Aorta (tissue), 5 donors: Measurements from ENCODE around the gene TPSB2. TPM values are rescaled to one million over a fixed set of nuclear protein-coding genes. Genes with fewer than 3 reads are reported as not detected.
"Not testable (repeated sequence)": the region's sequence is repeated elsewhere in the genome, so short reads cannot be mapped to it uniquely, and the experiment has no call there.

Experiments
- ATAC-seq: fragments of 200-7000 bp; cut with Tn5 transposase; one replicate; pipeline ENCODE4 v1.9.1; 2022; ENCODE audit warnings: moderate library complexity; ENCODE audit not compliant: low FRiP score
- DNase-seq, 2 donors: peaks; one replicate each; pipeline ENCODE4 v3.0.0-alpha.2; 2020
- H3K27ac ChIP-seq, 2 donors: one replicate each; pipeline ENCODE4 v1.5.1; 2013; ENCODE audit warnings: low read length in 2 of 2, mild to moderate bottlenecking in 2 of 2, moderate library complexity in 2 of 2, control low read depth in 1 of 2, inconsistent platforms in 1 of 2, low read depth in 1 of 2
- H3K27me3 ChIP-seq, 2 donors: one replicate each; pipeline ENCODE4 v1.6.1; 2013; ENCODE audit warnings: control low read depth in 1 of 2, low read length in 1 of 2, mild to moderate bottlenecking in 1 of 2, moderate library complexity in 1 of 2; ENCODE audit not compliant: insufficient read depth in 2 of 2, control insufficient read depth in 1 of 2
- H3K36me3 ChIP-seq, 2 donors: one replicate each; pipeline ENCODE4 v1.6.1; 2013; ENCODE audit warnings: control low read depth in 1 of 2, low read length in 1 of 2, mild to moderate bottlenecking in 1 of 2; ENCODE audit not compliant: insufficient read depth in 2 of 2, control insufficient read depth in 1 of 2
- H3K4me1 ChIP-seq, 2 donors: one replicate each; pipeline ENCODE4 v1.6.1; 2013; ENCODE audit warnings: low read length in 2 of 2, control low read depth in 1 of 2, mild to moderate bottlenecking in 1 of 2, moderate library complexity in 1 of 2; ENCODE audit not compliant: insufficient read depth in 2 of 2, control insufficient read depth in 1 of 2
- H3K4me3 ChIP-seq, 2 donors: one replicate each; pipeline ENCODE4 v1.5.1; 2013; ENCODE audit warnings: low read length in 2 of 2, control low read depth in 1 of 2, mild to moderate bottlenecking in 1 of 2
- H3K9me3 ChIP-seq: one replicate; pipeline ENCODE4 v1.6.1; 2013; ENCODE audit warnings: mild to moderate bottlenecking, low read length; ENCODE audit not compliant: control insufficient read depth
- WGBS, 2 donors: extraction: QIAGEN DNeasy Blood & Tissue Kit; methylation state at CpG; one replicate each; pipeline ENCODE4 v1.1.7; 2013; 5-methylcytosine and 5-hydroxymethylcytosine counted together
- intact Hi-C, 2 donors: fragments of 100-400 bp; cut with DNase I; formaldehyde crosslinking; loops; one replicate each; pipeline versions ENCODE4 v1.14.2 to v1.15.0; 2022
- polyA plus RNA-seq, 2 donors: library from polyadenylated mRNA; stranded (reverse); fragments of 200-250 nt; gene quantifications; one replicate each; pipeline ENCODE4 v1.2.3, GENCODE V29; 2013
- total RNA-seq, 2 donors: library from RNA; stranded (reverse); fragmentation: NEBNext Ultra II Directional; extraction: Animal tissue kit (Norgen Biotek cat#: 25700); gene quantifications; one replicate each; pipeline ENCODE4 v1.2.1, GENCODE V29; 2021
- donor health status: healthy with polysubstance abuse.
- donor health status: Bipolar disorder and iron deficiency.
- donor health status: DM: no; HTN: no; CAD: no.
- donor health status: DM: no; HTN: no; CAD: no.
- donor health status: DM: yes; HTN: yes; CAD: no.

The TPSB2 gene
- total and polyA plus RNA-seq, 4 donors: 4.9 to 51.0 (median 13.9) TPM

GRCh38 chr16:1189455-1189854 lies 40.5 kb downstream of the TPSB2 start:
- H3K9me3 ChIP-seq: no peaks in the 10 kb centered on the region
- DNase-seq (no peak), ATAC-seq (no peak)
- no peaks in the 10 kb centered on the region for H3K4me1 ChIP-seq
- intact Hi-C loops: no loop called here
- H3K27ac ChIP-seq: no peak overlapping the region
- H3K36me3 ChIP-seq: no peaks in the 10 kb centered on the region
- H3K27me3 ChIP-seq: no peaks in the 10 kb centered on the region
- H3K4me3 ChIP-seq: no peak overlapping the region
- WGBS, 2 donors: 73 to 74% methylated on average over 7 of the region's 7 CpGs

GRCh38 chr16:1188432-1189189 lies 41.4 kb downstream of the TPSB2 start:
- WGBS, 2 donors: 40 to 42% methylated on average over 29 to 32 of the region's 32 CpGs
- peak; percentile 61 for ATAC-seq
- no peak overlapping the region for H3K27ac ChIP-seq
- peak; percentile 65 to 87 for DNase-seq
- no peaks in the 10 kb centered on the region for H3K27me3 ChIP-seq
- H3K9me3 ChIP-seq: no peaks in the 10 kb centered on the region
- H3K4me1 ChIP-seq: no peaks in the 10 kb centered on the region
- intact Hi-C loops: no loop called here
- H3K36me3 ChIP-seq: no peaks in the 10 kb centered on the region
- H3K4me3 ChIP-seq: no peak overlapping the region

- H3K9me3 ChIP-seq, DNase-seq, H3K27ac ChIP-seq, intact Hi-C loops, H3K4me3 ChIP-seq, ATAC-seq, H3K36me3 ChIP-seq, H3K4me1 ChIP-seq, H3K27me3 ChIP-seq: not testable (repeated sequence)
- 88 to 90% methylated on average over 51 to 86 of the region's 86 CpGs for WGBS, 2 donors
Observed at GRCh38 chr16:1185460-1186207, 44.4 kb downstream of the TPSB2 start.

- Histone ChIP-seq H3K27ac (no peak overlapping the region), H3K4me3 (no peak overlapping the region), H3K27me3 (no peaks in the 10 kb centered on the region), H3K4me1 (no peaks in the 10 kb centered on the region), H3K36me3 (no peaks in the 10 kb centered on the region), H3K9me3 (no peaks in the 10 kb centered on the region)
- 97 to 98% methylated on average over 18 of the region's 18 CpGs for WGBS, 2 donors
- intact Hi-C loops: no loop called here
- no peak for DNase-seq
- no peak for ATAC-seq
Observed at GRCh38 chr16:1184980-1185379, 45.0 kb downstream of the TPSB2 start.

GRCh38 chr16:1184156-1184868 lies 45.7 kb downstream of the TPSB2 start:
- Histone ChIP-seq H3K4me3 (no peak overlapping the region), H3K36me3 (no peaks in the 10 kb centered on the region), H3K27me3 (no peaks in the 10 kb centered on the region), H3K4me1 (no peaks in the 10 kb centered on the region), H3K27ac (no peak overlapping the region), H3K9me3 (no peaks in the 10 kb centered on the region)
- DNase-seq: no peak
- intact Hi-C loops: no loop called here
- ATAC-seq: no peak
- 88 to 90% methylated on average over 24 to 26 of the region's 26 CpGs for WGBS, 2 donors

- no peak overlapping the region for H3K27ac ChIP-seq
- intact Hi-C loops: loop anchor here in 1 of 2 donors (2.0 kb wide), 1 partner anchor 24 kb away; no protein-coding TSS in a partner anchor
- DNase-seq: peak; percentile 83 to 88
Observed at GRCh38 chr16:1182950-1183907, 46.8 kb downstream of the TPSB2 start.

GRCh38 chr16:1182316-1182671 lies 47.7 kb downstream of the TPSB2 start:
- no peaks in the 10 kb centered on the region for H3K4me1 ChIP-seq
- ATAC-seq (peak; percentile 75), DNase-seq (peak; percentile 92 to 95)
- H3K9me3 ChIP-seq: no peaks in the 10 kb centered on the region
- 1 to 2% methylated on average over 17 to 19 of the region's 19 CpGs for WGBS, 2 donors
- intact Hi-C loops: loop anchor here in 1 of 2 donors (2.0 kb wide), 1 partner anchor 23 kb away; no protein-coding TSS in a partner anchor
- no peaks in the 10 kb centered on the region for H3K36me3 ChIP-seq
- H3K27ac ChIP-seq: peak overlapping the region in 1 of 2 donors; percentile 39
- no peak overlapping the region for H3K4me3 ChIP-seq
- H3K27me3 ChIP-seq: no peaks in the 10 kb centered on the region

More at GRCh38 chr16:1182950-1183907, 46.8 kb downstream of the TPSB2 start:
- Histone ChIP-seq H3K9me3 (no peaks in the 10 kb centered on the region), H3K27me3 (no peaks in the 10 kb centered on the region), H3K4me3 (no peak overlapping the region), H3K36me3 (no peaks in the 10 kb centered on the region), H3K4me1 (no peaks in the 10 kb centered on the region)
- ATAC-seq: no peak
- 45 to 50% methylated on average over 38 to 45 of the region's 45 CpGs for WGBS, 2 donors
